A549 (cell line): ENCODE measurements around the gene SLC30A1.

Source experiments
- CTCF ChIP-seq: fragments of >200 bp; sonication (Bioruptor Twin); formaldehyde crosslinking; IDR thresholded peaks from 3 replicates; pipeline ENCODE4 v1.5.1; 2016
- EP300 ChIP-seq, 2 experiments: fragments of >200 bp; sonication (Bioruptor Twin); formaldehyde crosslinking; IDR thresholded peaks; 2 replicates in 1 of 2; 3 replicates in 1 of 2; pipeline ENCODE4 v1.6.1; 2016 to 2017
- HEYL ChIP-seq: fragments of 250-450 bp; sonication (Bioruptor Pico); IDR thresholded peaks from 2 replicates; pipeline ENCODE4 v1.8.0; 2021; ENCODE audit warnings: mild to moderate bottlenecking, moderate library complexity
- MYC ChIP-seq: IDR thresholded peaks from 2 replicates; pipeline ENCODE4 v1.6.1; 2012; ENCODE audit warnings: mild to moderate bottlenecking, inconsistent platforms, low read length, improper control_type of control experiment, borderline replicate concordance
- NFE2L2 ChIP-seq: fragments of 150-350 bp; conservative IDR thresholded peaks from 2 replicates; pipeline ENCODE4 v1.6.1; 2014; ENCODE audit warnings: low read length
- POLR2A ChIP-seq: IDR thresholded peaks from 2 replicates; pipeline ENCODE4 v1.6.1; 2012; ENCODE audit warnings: mild to moderate bottlenecking, low read length
- POLR2AphosphoS2 ChIP-seq: conservative IDR thresholded peaks from 2 replicates; pipeline ENCODE4 v1.6.1; 2012; ENCODE audit warnings: low read length, improper control_type of control experiment, inconsistent platforms
- SMC3 ChIP-seq: fragments of >200 bp; sonication (Bioruptor Twin); formaldehyde crosslinking; IDR thresholded peaks from 3 replicates; pipeline ENCODE4 v1.6.1; 2018; ENCODE audit warnings: inconsistent platforms
- SREBF2 ChIP-seq: fragments of 450-650 bp; IDR thresholded peaks from 2 replicates; pipeline ENCODE4 v1.6.1; 2014; ENCODE audit warnings: mild to moderate bottlenecking, moderate library complexity
- TF ChIP-seq, protein P1 (sequence below): fragments of 200-600 bp; sonication (generic); IDR thresholded peaks from 2 replicates; pipeline ENCODE4 v1.6.1; 2016; ENCODE audit warnings: antibody characterized with exemption, mild to moderate bottlenecking, moderate library complexity

- TF ChIP-seq CTCF (no peak), NFE2L2 (no peak), MYC (no peak), HEYL (CRISPR knock-in tag) (no peak), POLR2AphosphoS2 (no peak), EP300 (IDR thresholded peaks at IDR 0.05) (no peak), POLR2A (no peak), SMC3 (no peak), SREBF2 (no peak)
- TF ChIP-seq, protein P1, sequence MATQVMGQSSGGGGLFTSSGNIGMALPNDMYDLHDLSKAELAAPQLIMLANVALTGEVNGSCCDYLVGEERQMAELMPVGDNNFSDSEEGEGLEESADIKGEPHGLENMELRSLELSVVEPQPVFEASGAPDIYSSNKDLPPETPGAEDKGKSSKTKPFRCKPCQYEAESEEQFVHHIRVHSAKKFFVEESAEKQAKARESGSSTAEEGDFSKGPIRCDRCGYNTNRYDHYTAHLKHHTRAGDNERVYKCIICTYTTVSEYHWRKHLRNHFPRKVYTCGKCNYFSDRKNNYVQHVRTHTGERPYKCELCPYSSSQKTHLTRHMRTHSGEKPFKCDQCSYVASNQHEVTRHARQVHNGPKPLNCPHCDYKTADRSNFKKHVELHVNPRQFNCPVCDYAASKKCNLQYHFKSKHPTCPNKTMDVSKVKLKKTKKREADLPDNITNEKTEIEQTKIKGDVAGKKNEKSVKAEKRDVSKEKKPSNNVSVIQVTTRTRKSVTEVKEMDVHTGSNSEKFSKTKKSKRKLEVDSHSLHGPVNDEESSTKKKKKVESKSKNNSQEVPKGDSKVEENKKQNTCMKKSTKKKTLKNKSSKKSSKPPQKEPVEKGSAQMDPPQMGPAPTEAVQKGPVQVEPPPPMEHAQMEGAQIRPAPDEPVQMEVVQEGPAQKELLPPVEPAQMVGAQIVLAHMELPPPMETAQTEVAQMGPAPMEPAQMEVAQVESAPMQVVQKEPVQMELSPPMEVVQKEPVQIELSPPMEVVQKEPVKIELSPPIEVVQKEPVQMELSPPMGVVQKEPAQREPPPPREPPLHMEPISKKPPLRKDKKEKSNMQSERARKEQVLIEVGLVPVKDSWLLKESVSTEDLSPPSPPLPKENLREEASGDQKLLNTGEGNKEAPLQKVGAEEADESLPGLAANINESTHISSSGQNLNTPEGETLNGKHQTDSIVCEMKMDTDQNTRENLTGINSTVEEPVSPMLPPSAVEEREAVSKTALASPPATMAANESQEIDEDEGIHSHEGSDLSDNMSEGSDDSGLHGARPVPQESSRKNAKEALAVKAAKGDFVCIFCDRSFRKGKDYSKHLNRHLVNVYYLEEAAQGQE: no peak
Measured at GRCh38 chr1:211581526-211581925, 2.6 kb upstream of the SLC30A1 start.
